Measurements from ENCODE around the gene NUMA1.
A peak's percentile ranks its signal among the peaks of the same experiment; 100 is the strongest.

NUMA1 gene

GRCh38 chr11:72080326-72081183 lies at the start of gene NUMA1, which contains the start of gene LRRC51:
Gene NUMA1, minus strand, starts transcription at chr11:72080542. Its CDS starts 44,599 bp downstream, at chr11:72035943.
Gene LRRC51, plus strand, starts transcription at chr11:72080850. Its CDS starts 8,234 bp downstream, at chr11:72089084.
- peak; percentile 99 for DNase-seq

- no peak for DNase-seq
These were observed 49.0 kb upstream of the NUMA1 start for GRCh38 chr11:72129381-72129780.

- no peak for DNase-seq
These were observed 47.6 kb upstream of the NUMA1 start for GRCh38 chr11:72127923-72128322.

GRCh38 chr11:72125956-72126355 lies 45.6 kb upstream of the NUMA1 start:
- DNase-seq, result no peak

GRCh38 chr11:72124046-72124445 lies 43.7 kb upstream of the NUMA1 start:
- DNase-seq, result no peak

GRCh38 chr11:72123117-72123653 lies 42.8 kb upstream of the NUMA1 start:
- DNase-seq, result no peak

GRCh38 chr11:72122607-72123006 lies 42.3 kb upstream of the NUMA1 start:
- no peak for DNase-seq

- DNase-seq, result no peak
These were observed 40.6 kb upstream of the NUMA1 start for GRCh38 chr11:72120930-72121329.

GRCh38 chr11:72119198-72119597 lies 38.9 kb upstream of the NUMA1 start:
- DNase-seq, result no peak

GRCh38 chr11:72116019-72116755 lies 35.8 kb upstream of the NUMA1 start:
- no peak for DNase-seq

GRCh38 chr11:72114570-72114969 lies 34.2 kb upstream of the NUMA1 start:
- DNase-seq, result no peak

- DNase-seq, result no peak
These were observed 32.9 kb upstream of the NUMA1 start for GRCh38 chr11:72112978-72113808.

GRCh38 chr11:72112143-72112977 lies 32.0 kb upstream of the NUMA1 start, which contains the start of gene ANAPC15:
Gene ANAPC15, minus strand, starts transcription at chr11:72112695. Its CDS starts 1,419 bp downstream, at chr11:72111276.
- DNase-seq, result peak; percentile 98

- no peak for DNase-seq
These were observed 31.2 kb upstream of the NUMA1 start for GRCh38 chr11:72111300-72112142.

- no peak for DNase-seq
These were observed 25.5 kb upstream of the NUMA1 start, which contains the start of gene TOMT for GRCh38 chr11:72105888-72106287. Gene TOMT, plus strand, starts transcription at chr11:72105924. Its CDS starts 28 bp downstream, at chr11:72105952.

GRCh38 chr11:72103754-72104167 lies 23.4 kb upstream of the NUMA1 start:
- DNase-seq, result no peak

- peak; percentile 86 for DNase-seq
These were observed 22.8 kb upstream of the NUMA1 start, which contains the start of gene LAMTOR1 for GRCh38 chr11:72102946-72103753. Gene LAMTOR1, minus strand, starts transcription at chr11:72103297. Its CDS starts 73 bp downstream, at chr11:72103224.

- DNase-seq, result no peak
These were observed 22.2 kb upstream of the NUMA1 start for GRCh38 chr11:72102631-72102945.

- no peak for DNase-seq
These were observed 21.8 kb upstream of the NUMA1 start for GRCh38 chr11:72102162-72102561.

GRCh38 chr11:72100462-72100861 lies 20.1 kb upstream of the NUMA1 start:
- no peak for DNase-seq

All from NCI-H1436 treated with DMSO at 0.1 percent for 48 hours (cell line).